ENCODE measurements around the gene ARID1B. TPM values are rescaled to one million over a fixed set of nuclear protein-coding genes. Genes with fewer than 3 reads are reported as not detected.

Gene ARID1B
- total RNA-seq, 2 donors from 2014 or later: 69.0 to 85.4 TPM

DNA sequence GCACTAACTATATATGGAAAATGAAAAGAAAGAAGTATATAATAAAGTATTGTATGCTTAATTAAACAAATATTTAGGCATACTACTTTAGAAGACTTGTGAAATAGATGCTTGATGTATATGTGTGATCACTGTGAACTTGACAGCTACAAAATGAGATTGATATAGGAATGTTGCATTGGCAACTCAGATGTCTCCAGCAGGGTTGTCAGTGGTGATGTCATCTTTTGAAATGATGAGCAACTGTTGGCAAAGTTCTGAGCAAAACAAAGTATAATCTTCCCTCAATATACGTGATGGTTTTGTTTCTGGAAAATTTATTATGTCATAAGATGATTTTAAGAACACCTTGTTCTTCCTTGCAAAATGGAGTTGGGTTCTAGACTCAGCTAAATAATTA, 133.8 kb downstream of the ARID1B start:
- intact Hi-C loops (cut with DNase I, micrococcal nuclease): no loop called here
- DNase-seq: no peak
- no peak for ATAC-seq

DNA sequence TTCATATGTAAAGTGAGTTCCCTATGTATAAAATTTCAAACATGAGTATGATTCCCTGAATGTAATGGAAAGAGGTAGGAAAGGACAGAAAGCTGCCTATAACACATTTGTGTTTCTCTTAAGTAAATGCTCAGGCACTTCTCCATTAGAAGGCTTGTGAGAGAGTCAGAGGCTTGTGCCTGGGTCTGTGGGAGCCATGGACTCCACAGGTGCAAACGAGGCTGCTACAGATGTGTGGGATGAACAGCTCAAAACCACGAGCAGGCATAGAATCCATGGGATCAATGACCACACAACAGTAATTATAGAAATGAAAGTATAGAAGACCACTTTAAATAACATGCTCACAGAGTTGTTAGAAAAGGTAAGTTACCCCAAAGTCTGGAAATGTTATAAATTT, 134.4 kb downstream of the ARID1B start:
- ATAC-seq (no peak), DNase-seq (no peak)
- intact Hi-C loops (cut with DNase I, micrococcal nuclease): no loop called here

- DNase-seq (no peak), ATAC-seq (no peak)
- intact Hi-C loops (cut with DNase I, micrococcal nuclease): no loop called here
Observed at GRCh38 chr6:156912431-156912830, 135.3 kb downstream of the ARID1B start.

GRCh38 chr6:156914181-156914580, 137.0 kb downstream of the ARID1B start:
- DNase-seq: no peak
- intact Hi-C loops (cut with DNase I, micrococcal nuclease): no loop called here
- no peak for ATAC-seq

DNA sequence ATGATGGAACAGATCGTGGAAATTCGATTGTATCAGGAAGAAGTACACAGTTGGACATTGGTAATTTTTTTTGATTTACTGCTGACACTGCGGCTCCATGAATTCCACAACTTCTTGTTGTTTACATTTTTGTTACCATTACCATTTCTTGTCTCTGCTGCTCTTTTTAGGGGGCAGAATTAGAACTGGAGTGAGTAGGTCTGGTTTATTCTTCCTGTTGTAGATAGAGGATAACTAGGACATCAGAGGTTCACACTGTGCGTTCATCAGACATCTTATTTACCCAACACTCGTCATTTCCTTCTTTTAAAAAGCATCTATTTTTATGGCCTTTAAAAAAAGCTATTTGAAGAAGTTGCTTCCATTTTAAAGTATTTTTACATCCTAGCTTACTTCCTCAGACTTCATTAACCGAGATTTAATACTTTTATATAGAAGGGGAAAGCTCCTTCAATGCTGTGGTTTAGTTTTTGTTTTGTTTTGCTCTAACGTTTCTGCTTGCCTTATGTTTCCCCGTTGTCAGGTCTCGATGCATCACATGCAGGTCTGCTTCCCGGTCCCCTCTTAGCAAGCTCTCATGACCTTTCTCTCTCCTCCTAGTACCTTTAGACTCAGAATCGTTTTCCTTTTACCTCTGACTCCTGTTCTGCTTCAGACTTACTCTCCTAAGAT, 139.1 kb downstream of the ARID1B start:
- ATAC-seq (no peak), DNase-seq (no peak)

GRCh38 chr6:156917213-156917612, 140.0 kb downstream of the ARID1B start:
- DNase-seq (no peak), ATAC-seq (no peak)
- intact Hi-C loops (cut with DNase I, micrococcal nuclease): no loop called here

More for the DNA sequence above, 139.1 kb downstream of the ARID1B start:
- intact Hi-C loops (cut with DNase I, micrococcal nuclease): no loop called here

DNA sequence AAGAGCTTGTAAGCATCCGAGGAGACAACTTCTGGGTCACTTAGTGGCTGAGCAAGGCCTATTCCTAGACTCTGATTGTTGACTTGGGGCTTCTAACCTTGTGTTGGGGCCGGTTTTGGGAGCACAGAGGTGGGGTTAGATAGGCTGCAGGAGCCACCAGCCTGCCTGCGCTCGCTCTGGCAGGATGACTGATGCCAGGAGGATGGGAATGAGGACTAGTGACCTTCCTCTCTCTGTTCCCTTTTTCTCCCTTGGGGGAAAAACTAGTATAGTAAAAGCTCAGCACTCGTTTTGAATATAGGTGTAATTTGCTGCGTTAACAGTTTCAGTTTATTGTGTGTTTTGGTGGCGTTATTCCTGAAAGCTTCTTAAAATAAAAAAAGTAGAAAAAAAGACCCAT, 141.5 kb downstream of the ARID1B start:
- ATAC-seq (no peak), DNase-seq (no peak)
- intact Hi-C loops (cut with DNase I, micrococcal nuclease): no loop called here

GRCh38 chr6:156919370-156919769, 142.2 kb downstream of the ARID1B start:
- DNase-seq (no peak), ATAC-seq (no peak)
- intact Hi-C loops (cut with DNase I, micrococcal nuclease): no loop called here

- ATAC-seq (no peak), DNase-seq (no peak)
- intact Hi-C loops (cut with DNase I, micrococcal nuclease): no loop called here
Observed at GRCh38 chr6:156919814-156920369, 142.7 kb downstream of the ARID1B start.

DNA sequence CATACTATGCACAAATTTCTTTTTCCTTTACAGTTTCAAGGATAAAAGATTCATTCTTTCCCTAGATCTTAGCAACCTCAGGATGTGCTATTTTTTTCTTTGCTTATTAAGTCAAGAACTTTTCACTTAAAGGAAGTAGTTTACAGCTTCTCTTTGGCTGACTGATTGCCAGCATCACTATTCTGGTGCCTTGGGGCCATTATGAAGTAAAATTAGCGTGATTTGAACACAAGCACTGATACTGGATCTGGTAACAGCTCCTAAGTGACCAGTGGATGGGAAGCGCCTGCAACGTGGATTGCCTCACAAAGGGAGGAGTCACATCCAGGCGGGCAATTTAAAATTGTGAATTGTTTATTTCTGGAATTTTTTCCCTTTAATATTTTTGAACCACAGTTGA, 147.1 kb downstream of the ARID1B start:
- ATAC-seq (no peak), DNase-seq (no peak)
- intact Hi-C loops (cut with DNase I, micrococcal nuclease): no loop called here

DNA sequence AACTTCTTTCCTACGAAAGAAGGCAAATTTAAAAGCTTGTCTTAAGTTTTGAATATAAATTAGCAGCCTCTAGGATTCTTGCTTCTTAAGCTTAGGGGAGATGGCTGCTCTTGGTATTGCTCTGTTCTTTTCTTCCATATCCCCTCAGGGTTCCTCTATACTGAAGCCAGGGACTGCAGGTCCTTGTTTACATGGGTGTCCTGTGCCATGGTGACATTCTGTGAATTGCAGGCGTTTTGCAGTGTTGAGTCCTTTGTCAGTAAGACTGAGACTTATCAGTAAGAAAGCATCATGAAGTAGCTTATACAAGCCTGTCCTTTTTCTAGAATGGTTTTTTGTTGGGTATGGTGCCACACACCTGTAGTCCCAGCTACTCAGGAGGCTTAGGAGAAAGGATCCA, 147.8 kb downstream of the ARID1B start:
- no peak for ATAC-seq
- intact Hi-C loops (cut with DNase I, micrococcal nuclease): no loop called here
- DNase-seq: no peak

GRCh38 chr6:156925718-156926607, 148.8 kb downstream of the ARID1B start:
- intact Hi-C loops (cut with DNase I, micrococcal nuclease): no loop called here
- DNase-seq: no peak

DNA sequence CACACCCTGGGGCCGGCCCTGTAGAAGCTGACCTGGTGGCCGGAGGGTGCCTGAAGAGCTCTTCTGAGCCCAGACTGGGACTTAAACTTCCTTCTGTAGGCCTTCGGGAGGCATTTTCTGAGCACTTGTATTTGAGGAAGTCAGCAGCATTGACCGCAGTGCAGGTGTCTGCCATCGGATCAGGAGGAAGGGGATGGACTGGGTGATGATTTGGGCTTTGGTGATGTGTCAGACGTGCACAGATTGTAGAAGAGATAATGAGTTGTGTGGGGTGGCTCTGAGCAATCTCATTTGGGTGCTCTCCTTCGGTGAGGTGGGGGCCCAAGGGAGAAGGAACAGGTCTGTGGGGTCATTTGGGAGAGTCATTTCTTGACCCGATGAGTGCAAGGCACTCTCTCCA, 150.9 kb downstream of the ARID1B start:
- intact Hi-C loops (cut with DNase I, micrococcal nuclease): no loop called here
- DNase-seq (no peak), ATAC-seq (no peak)

More at GRCh38 chr6:156925718-156926607, 148.8 kb downstream of the ARID1B start:
- ATAC-seq: peak; percentile 67

DNA sequence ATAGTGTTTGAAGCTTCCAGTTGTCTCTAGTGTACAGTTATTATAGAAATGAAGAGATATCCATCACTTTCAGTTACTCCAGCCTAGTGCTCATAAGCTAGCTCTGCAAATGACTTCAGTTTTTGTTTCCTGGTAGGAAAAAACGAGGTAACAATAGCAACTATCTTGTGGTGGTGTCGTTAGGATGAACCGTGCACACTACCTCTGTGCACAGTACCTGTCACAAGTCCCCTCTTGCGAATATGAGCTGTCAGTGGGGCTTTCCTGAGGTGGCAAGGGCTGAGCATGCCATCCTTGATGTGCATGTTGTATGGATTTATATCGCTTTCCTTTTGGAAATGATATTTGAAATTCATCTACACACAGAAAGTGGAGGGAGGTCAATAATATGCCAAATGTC, 151.8 kb downstream of the ARID1B start:
- DNase-seq: no peak
- intact Hi-C loops (cut with DNase I, micrococcal nuclease): no loop called here
- ATAC-seq: no peak

- intact Hi-C loops (cut with DNase I, micrococcal nuclease): no loop called here
- no peak for DNase-seq
- ATAC-seq: no peak
Observed at GRCh38 chr6:156931283-156931682, 154.1 kb downstream of the ARID1B start.

GRCh38 chr6:156933201-156934068, 156.3 kb downstream of the ARID1B start:
- DNase-seq: peak; percentile 81 to 82
- intact Hi-C loops (cut with DNase I, micrococcal nuclease): no loop called here
- ATAC-seq: peak; percentile 91

GRCh38 chr6:156934069-156934460, 156.9 kb downstream of the ARID1B start:
- peak; percentile 61 for ATAC-seq
- no peak for DNase-seq
- intact Hi-C loops (cut with DNase I, micrococcal nuclease): no loop called here

- DNase-seq (no peak), ATAC-seq (no peak)
- intact Hi-C loops (cut with DNase I, micrococcal nuclease): no loop called here
Observed at GRCh38 chr6:156935000-156935399, 157.8 kb downstream of the ARID1B start.

- no peak for ATAC-seq
- DNase-seq: no peak
- intact Hi-C loops (cut with DNase I, micrococcal nuclease): no loop called here
Observed at GRCh38 chr6:156938143-156938542, 161.0 kb downstream of the ARID1B start.
